Posterior vena cava (tissue), 2 donors: ENCODE measurements around the gene ABHD17C. TPM values are rescaled to one million over a fixed set of nuclear protein-coding genes. Genes with fewer than 3 reads are reported as not detected.
"Not testable (repeated sequence)": the region's sequence is repeated elsewhere in the genome, so short reads cannot be mapped to it uniquely, and the experiment has no call there.

Experiments used
- DNase-seq: peaks from one replicate; pipeline ENCODE4 v3.0.0-alpha.2; 2020; ENCODE audit warnings: low spot score
- intact Hi-C, 2 donors: fragments of 100-400 bp; cut with DNase I; formaldehyde crosslinking; loops; one replicate each; pipeline versions ENCODE4 v1.14.1 to v1.14.2; 2022 to 2023
- total RNA-seq, 2 donors: library from RNA; stranded (reverse); fragmentation: NEBNext Ultra II Directional; extraction: Animal tissue kit (Norgen Biotek cat#: 25700); gene quantifications; one replicate each; pipeline ENCODE4 v1.2.1, GENCODE V29; 2021
- donor health status: DM: yes; HTN: yes; CAD: no.
- donor health status: DM: yes; HTN: yes; CAD: no.

The ABHD17C gene
- total RNA-seq, 2 donors from 2014 or later = 4.4 to 4.9 TPM

DNA sequence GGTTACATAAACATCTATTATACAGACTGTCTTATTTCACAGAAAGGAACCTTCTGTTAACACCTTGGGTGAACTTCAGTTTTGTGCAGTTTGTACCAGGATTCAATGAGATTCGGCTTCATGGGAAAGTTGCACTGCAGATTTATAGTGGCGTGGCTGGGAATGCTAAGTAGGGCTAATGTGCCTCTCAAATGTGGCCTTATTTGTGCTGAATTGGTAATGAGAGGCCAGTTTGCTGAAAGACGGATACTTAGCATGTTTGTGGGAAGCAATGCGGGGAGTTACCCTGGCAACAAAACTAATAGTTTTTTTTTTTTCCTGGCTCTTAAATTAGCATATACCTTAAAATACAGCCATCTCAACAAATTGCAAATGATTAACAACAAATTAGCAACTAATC lies 55.5 kb downstream of the ABHD17C start:
- intact Hi-C loops = no loop called here
- no peak for DNase-seq

DNA sequence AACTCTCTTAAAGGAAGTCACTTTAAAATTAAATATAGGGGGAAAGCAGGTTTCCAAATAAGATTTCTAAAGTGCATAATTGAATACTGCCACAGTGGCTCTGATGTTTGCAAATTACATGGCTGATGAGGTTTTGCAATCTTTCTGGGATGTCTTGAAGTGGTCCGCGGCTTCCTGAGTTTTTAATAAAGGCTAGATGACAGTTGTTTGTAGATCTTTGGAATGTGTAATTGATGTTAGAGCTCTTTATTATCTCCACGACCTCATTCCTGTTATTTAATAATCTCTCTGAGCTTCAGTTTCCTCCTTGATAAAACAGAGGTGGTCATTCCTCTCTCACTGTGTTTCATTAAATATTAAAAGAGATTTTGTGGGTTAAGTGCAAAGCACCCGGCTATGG lies 57.1 kb downstream of the ABHD17C start:
- intact Hi-C loops = no loop called here
- DNase-seq = no peak

DNA sequence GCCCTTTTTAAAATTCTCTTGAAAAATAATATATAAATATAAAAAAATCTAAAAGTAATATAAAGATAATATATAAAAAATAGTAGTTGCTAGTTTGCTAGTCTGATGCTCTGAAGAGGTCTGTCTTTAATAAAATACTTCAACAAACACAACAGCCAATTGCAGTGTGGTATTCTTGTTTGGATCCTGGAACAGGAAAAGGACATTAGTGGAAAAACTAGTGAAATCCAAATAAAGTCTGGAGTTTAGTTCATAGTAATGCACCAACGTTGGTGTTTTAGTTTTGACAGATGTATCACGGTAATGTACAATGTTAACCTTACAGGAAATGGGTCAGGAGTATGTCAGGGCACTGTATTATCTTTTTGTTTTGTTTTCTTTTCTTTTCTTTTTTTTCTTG lies 58.1 kb downstream of the ABHD17C start:
- intact Hi-C loops = no loop called here

DNA sequence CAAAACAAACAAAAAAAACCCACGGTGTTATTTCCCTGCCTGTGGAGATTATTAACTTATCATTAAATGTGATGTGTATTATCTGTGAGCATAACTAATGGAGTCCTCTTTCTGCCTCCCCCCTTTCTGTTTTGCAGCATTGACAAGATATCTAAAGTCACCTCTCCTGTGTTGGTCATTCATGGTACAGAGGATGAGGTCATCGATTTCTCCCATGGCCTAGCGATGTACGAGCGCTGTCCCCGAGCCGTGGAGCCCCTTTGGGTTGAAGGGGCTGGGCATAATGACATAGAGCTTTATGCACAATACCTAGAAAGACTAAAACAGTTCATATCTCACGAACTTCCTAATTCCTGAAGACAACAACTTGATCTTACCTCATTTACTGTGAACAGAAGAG lies 58.9 kb downstream of the ABHD17C start:
- DNase-seq = no peak
- intact Hi-C loops = no loop called here

More for the DNA sequence above, 58.1 kb downstream of the ABHD17C start:
- DNase-seq = no peak

DNA sequence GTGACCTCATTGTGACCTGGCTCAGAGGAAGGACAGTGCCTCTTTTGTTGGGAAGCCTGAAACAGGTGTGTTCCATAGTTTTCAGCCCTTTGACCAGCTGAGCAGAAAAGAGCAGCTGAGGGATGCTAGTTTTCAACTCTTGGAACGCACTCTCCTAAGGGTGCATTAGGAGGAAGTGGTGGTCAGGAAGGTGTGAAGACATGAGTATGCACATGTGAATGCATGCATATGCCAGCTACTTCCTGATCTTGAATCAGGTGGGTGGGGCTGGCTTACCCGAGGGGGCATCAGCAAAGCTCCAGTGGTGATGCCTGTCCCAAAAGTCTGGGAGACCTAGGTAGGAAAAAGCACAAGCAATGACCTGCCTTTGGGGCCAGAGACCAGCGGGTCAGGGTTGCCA lies 60.8 kb downstream of the ABHD17C start:
- intact Hi-C loops = no loop called here
- DNase-seq = no peak

DNA sequence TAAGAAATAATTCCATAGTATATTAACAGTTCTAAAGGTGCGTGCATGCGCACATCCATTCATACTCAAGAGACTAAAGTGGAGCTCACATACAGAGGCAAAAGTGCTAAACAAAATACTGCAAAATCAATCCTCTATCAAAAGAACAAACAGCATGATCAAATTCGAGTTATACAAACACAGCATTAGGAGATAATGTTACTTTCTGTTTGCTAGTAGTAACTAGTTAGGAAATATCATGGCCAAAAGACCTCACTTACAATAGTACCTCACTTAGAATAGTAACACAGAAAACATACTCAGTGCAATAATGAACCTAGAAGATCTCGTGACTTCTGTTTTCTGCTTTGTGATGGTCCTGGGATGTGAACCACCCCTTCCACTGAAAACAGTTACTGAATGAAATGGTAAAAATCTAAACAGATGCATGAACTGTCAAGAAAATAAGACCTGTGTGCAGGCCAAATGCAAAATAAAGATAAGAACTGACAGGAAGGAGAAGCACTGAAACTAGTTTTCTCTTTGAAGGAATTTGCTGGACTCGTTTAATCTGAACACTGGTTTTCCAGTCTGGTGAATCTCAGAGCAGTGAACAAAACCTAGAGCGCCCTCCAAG lies 63.1 kb downstream of the ABHD17C start:
- DNase-seq = no peak
- intact Hi-C loops = no loop called here

DNA sequence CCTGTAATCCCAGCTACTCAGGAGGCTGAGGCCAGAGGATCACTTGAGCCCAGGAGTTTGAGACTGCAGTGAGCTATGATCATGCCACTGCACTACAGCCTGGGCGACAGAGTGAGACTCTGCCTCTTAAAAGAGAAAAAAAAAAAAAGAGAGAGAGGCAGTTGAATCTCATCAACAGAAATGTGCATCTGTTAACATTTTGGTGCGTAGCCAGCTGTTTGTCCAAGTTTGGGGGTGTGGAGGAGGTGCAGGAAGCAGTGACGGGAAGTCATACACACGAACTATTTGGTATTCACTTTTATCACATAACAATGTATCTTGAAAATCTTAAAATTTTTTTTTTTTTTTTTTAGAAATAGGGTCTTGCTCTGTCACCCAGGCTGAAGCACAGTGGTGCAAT lies 65.8 kb downstream of the ABHD17C start:
- intact Hi-C loops = no loop called here
- DNase-seq = no peak

DNA sequence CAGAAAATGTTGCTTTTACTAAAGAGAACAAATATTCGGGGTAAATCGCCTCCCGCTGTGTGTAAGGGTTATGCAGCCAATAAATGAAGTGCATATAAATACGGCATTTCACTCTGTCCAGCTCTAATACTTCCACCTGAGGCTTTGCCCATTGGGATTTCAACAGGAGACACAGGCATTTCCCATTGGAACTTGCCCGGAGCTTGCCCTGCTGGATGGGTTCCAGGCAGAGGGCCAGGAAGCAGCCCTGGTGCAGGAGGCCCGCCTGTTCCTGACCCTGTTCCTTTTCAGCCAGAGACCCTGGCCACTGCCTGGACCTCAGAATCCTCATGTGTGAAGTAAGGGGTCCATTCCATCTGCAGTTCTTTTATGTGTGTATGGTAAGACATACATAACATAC lies 66.6 kb downstream of the ABHD17C start:
- no peak for DNase-seq
- intact Hi-C loops = no loop called here

DNA sequence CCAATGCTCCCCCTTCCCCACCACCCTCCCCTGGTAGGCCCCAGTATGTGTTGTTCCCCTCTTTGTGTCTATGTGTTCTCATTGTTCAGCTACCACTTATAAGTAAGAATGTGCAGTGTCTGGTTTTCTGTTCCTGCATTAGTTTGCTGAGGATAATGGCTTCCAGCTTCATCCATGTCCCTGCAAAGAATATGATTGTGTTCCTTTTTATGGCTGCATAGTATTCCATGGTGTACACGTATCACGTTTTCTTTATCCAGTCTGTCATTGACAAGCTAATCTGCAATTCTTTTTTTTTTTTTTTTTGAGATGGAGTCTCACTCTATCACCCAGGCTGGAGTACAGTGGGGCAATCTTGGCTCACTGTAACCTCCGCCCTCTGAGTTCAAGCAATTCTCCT lies 68.1 kb downstream of the ABHD17C start:
- intact Hi-C loops, DNase-seq: not testable (repeated sequence)

DNA sequence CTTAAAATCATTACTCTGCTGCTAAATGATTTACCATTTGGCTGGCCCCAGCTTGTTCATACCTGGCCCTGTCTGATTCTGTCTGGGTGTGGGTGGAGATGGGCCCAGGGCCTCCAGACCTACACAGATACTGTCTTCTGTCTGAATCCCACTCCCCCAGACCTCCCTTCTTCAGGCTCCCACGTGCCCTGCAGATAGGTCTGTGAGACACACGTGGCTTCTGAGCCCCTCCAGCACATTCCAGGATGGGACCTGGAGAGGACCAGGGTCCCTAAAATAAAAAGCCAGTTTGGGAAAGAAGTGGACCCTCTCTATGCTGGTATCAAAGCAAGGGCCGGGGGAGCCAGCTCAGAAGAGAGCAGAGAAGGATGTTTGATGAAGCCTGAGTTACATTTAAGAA lies 69.4 kb downstream of the ABHD17C start:
- intact Hi-C loops = no loop called here
- DNase-seq = no peak

DNA sequence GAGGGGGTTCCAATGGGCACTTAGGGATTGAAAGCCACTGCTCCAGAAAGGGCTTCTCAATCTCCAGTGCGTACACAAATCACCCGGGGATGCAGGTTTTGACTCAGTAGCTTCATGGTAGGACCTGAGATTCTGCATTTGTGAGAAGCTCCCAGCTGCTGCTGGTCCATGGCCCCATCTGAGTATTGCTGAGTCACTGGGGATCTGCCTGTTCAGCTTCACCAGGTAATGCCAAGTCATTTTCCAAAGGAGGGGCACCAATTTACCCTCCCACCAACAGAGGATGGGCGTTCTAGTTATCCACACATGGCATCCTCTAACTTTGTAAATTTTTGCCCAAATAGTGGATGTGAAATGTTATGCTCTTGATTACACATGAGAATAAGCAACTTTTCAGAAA lies 71.2 kb downstream of the ABHD17C start:
- no peak for DNase-seq
- intact Hi-C loops = no loop called here

DNA sequence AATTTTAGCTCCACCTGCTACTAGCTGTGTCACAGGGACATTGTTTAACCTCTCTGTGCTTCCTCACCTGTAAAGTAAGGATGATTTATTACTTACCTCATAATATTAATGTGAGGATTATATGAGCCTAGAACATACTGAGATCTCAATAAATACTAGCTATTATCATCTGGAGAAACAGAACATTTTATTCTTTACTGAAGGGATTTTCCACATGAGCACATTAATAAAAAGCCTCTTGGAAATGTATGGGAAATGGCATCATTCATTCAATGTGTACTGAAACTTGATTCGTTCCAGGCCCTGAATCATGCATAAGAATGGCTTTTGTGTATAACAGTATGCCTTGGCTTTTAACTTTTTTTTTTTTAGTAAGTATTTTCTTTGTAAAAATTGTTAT lies 73.0 kb downstream of the ABHD17C start:
- no peak for DNase-seq
- intact Hi-C loops = no loop called here

DNA sequence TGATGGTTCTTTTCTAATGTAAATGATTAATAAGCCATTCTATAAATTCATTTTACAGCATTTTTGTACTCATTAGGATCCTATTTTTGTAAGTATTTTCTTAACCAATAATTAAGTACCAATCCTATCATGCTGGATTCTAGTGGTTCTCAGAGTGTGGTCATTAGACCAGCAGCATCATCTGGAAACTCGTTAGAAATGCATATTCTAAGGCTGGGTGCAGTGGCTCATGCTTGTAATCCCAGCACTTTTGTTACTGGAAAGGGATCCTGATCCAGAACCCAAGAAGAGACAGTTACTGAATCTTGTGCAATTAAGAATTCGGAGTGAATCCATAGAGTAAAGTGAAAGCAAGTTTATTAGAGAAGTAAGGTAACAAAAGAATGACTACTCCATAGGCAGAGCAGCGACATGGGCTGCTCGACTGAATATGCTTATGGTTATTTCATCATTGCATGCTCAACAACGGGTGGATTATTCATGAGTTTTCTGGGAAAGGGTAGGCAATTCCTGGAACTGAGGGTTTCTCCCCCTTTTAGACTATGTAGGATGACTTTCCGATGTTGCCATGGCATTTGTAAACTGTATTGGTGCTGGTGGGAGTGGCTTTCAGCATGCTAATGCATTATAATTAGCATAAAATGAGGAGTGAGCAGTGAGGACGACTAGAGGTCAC lies 74.2 kb downstream of the ABHD17C start:
- no peak for DNase-seq
- intact Hi-C loops = no loop called here

DNA sequence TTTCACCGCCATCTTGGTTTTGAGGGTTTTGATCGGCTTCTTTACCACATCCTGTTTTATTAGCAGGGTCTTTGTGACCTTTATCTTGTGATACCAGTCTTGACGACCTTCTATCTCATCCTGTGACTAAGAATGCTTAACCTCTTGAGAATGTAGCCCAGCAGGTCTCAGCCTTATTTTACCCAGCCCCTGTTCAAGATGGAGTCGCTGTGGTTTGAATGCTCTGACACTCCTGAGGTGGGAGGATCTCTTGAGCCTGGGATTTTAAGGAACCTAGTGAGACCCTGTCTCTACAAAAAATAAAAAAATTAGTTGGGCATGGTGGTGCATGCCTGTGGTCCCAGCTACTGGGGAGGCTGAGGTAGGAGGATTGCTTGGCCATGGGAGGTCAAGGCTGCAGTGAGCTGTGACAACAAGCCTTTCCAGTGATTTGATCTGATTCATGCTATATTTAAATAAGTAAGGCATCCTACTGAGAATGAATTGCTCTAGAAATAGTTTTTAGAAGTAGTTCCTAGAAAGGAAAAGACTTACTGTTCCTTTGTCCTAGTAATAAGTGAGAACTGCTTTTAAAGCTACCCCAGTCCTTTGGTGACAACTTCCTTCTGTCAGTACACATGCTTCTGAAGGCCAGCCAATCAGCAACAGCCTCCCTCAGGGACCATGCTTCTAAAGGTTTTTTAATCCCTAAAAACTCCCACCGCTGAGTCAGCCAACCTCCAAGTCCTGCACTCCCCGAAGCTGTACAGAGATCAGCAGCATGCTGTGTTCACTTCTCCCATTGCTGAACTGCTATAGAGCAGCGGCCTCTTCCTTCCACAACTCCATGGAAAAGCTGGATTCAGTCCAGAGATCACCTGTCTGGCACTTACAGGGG lies 75.0 kb downstream of the ABHD17C start:
- intact Hi-C loops = loop anchor here (10.0 kb wide), 4 partner anchors 55 to 315 kb away; no protein-coding TSS in a partner anchor
- DNase-seq = no peak

DNA sequence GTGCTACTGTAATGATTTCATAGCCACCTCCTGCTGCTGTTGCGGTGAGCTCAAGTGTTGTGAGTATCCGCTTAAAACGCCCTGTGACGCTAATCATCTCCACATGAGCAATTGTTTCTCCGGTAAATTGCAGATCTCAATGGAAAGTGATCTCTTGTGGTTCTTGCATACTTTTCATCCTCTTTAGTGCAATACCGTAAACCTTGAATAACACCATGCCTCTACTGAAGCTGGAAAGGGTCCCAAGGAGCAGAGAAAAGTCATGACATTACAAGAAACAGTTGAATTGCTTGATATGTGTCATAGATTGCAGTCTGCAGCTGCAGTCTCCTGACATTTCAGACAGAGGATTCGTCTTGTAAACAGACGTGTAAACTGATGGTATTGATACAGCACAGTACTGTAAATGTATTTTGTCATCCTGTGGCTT lies 78.0 kb downstream of the ABHD17C start:
- DNase-seq = no peak
- intact Hi-C loops = loop anchor here (10.0 kb wide), 4 partner anchors 58 to 318 kb away; no protein-coding TSS in a partner anchor

DNA sequence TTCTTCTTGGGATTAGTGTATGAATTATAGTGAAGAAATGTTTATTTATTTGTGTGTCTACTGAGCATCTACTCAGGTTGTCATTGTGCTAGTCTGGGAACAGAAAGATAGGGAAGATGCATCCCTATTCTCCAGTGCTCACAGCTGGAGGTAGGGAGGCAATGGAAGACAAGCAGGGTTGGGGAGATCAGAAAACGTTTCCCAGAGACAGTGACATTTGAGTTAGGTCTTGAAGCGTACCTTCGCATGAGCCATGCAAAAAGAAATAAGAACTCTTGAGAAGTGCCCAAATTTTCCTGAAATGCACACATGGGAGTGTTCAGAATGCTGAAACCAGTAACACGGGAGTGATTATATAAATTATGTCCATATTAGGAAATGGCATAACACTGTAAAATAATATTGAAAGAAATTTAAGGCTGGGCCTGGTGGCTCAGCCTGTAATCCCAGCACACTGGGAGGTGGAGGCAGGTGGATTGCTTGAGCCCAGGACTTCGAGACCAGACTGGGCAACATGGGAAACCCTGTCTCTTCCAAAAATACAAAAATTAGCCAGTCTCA lies 78.8 kb downstream of the ABHD17C start:
- intact Hi-C loops = loop anchor here (10.0 kb wide), 4 partner anchors 59 to 319 kb away; no protein-coding TSS in a partner anchor
- no peak for DNase-seq

DNA sequence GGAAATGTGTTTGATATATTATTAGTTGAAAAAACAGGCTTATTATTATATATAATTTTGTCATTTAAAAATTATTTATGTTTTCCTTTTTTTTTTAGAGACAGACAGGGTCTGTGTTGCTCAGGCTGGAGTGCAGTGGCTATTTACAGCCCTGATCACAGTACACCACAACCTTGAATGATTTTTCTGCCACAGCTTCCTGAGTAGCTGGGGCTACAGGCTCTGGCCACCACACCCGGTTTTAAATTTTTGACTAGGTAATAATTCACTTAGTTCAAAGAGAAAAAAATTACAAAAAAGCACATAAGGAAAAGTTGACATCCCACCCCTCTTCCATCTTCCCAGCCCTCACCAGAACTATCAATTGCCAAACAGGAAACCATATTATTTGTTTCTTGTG lies 79.4 kb downstream of the ABHD17C start:
- intact Hi-C loops = loop anchor here (10.0 kb wide), 4 partner anchors 60 to 320 kb away; no protein-coding TSS in a partner anchor
- DNase-seq = no peak

DNA sequence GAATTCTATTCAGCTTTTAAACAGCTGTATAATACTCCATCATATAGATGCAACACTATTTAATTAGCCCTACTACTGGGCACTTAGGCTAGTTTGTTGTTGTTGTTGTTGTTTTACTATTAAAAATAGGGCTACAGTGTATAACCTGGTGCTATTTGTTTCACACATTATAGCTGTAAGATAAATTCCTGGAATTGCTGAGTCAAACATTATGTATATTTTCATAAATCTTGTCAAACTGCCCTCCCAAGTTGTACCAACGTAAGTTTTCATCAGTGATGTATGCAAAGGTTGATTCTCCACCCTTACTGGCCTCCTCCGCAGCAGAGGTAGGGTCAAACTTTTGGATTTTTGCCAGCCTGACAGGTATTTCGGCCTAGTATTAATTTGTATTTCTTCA lies 80.2 kb downstream of the ABHD17C start:
- intact Hi-C loops = loop anchor here (5.0 to 10.0 kb wide), 6 partner anchors 61 to 321 kb away; no protein-coding TSS in a partner anchor
- no peak for DNase-seq

DNA sequence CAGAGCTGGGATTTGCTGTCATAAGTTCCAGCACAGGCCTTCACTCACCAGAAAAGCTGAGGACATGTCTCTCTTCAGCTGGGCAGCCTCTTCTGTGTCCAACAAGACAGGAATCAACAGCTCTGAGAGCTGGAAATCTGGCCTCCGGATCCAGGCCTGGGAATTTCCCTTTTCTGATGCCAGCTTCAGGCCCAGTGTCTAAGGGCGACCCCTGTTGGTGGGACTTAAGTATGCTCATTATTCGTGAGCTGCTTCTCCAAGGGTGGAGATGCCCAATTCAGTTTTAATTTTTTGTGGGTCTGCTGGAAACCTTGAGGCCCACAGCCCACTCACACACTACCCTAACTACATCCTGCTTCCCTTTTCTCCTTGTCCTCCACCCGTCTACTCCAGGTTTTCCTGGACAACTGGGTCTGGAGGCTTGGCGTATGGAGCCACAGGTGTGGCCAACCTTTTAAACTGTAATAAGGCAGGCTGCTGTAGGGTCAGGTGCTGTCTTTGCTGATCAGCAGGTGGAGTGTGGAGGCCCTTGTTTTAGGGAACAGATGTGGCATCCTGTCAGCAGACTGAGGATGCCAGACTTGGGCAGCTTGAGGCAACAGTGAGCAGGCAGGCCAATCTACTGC lies 81.4 kb downstream of the ABHD17C start:
- intact Hi-C loops = loop anchor here (5.0 to 10.0 kb wide), 6 partner anchors 62 to 322 kb away; no protein-coding TSS in a partner anchor
- peak; percentile 82 for DNase-seq
